ENCODE measurements around the gene EVPLL. TPM values are rescaled to one million over a fixed set of nuclear protein-coding genes. Genes with fewer than 3 reads are reported as not detected.
"Not testable (repeated sequence)": the region's sequence is repeated elsewhere in the genome, so short reads cannot be mapped to it uniquely, and the experiment has no call there.

The EVPLL gene
- total RNA-seq (2022), result 0.70 and 0.88 TPM in 2 replicates
- Bru-seq, nascent RNA, result percentile 21 among the genes with signal in this experiment
- BruChase-seq, experiment 1, labeled RNA remaining after a 6-hour chase, result percentile 24 among the genes with signal in this experiment
- percentile 31 among the genes with signal in this experiment for BruChase-seq, experiment 2, labeled RNA remaining after a 2-hour chase
- long read RNA-seq, partial matches to known transcripts, result 0 of 2 reads
- long read RNA-seq, other reads (novel, unspliced or antisense), result 1 of 2 reads

- peak; percentile 93 for DNase-seq (ENCODE audit: unreplicated experiment)
- CTCF ChIA-PET, result no interaction called here
- Mint-ChIP-seq H3K9me3 (ENCODE audit: unreplicated experiment) (no peaks in the 10 kb centered on the region), H3K27ac (ENCODE audit: low read depth, unreplicated experiment) (peak within 1 kb of the TSS; percentile 19), H3K4me1 (ENCODE audit: insufficient read depth, unreplicated experiment) (peaks cover 15% of the 10 kb centered on the region), H3K27me3 (ENCODE audit: insufficient read depth, unreplicated experiment) (no peaks in the 10 kb centered on the region), H3K36me3 (ENCODE audit: insufficient read depth, unreplicated experiment) (peaks cover 5% of the 10 kb centered on the region), H3K4me3 (ENCODE audit: unreplicated experiment) (peak within 1 kb of the TSS; percentile 68)
- intact Hi-C loops (cut with micrococcal nuclease), result no loop called here
- no TSS peak for BruUV-seq (replicated peaks)
- POLR2A ChIA-PET, result interaction anchor here (0.6 to 1.7 kb wide), 5 partner anchors 10 to 1000 kb away, joined by 3 to 16 read pairs (median 3); partner anchors contain the start of genes MAPK7, SHMT1, SMCR8 and TOP3A
- TF ChIP-seq CTCF (IDR thresholded peaks at IDR 0.05; ENCODE audit: unreplicated experiment), result no peak
Observed at GRCh38 chr17:18377437-18378204, at the start of gene EVPLL. Gene EVPLL (plus strand): TSS chr17:18377778. CDS start chr17:18380938, 3,160 bp downstream.

GRCh38 chr17:18328643-18329204 is 48.9 kb upstream of the EVPLL start:
- ChIA-PET CTCF (interaction anchor here (0.6 kb wide), 1 partner anchor 72 kb away, joined by 3 read pairs; no protein-coding TSS in a partner anchor), POLR2A (interaction anchor here (0.7 to 1.7 kb wide), 3 partner anchors 8 to 13 kb away, joined by 3 to 5 read pairs (median 4); no protein-coding TSS in a partner anchor)
- Mint-ChIP-seq H3K9me3 (ENCODE audit: unreplicated experiment) (no peaks in the 10 kb centered on the region), H3K36me3 (ENCODE audit: insufficient read depth, unreplicated experiment) (peaks cover 77% of the 10 kb centered on the region), H3K27me3 (ENCODE audit: insufficient read depth, unreplicated experiment) (no peaks in the 10 kb centered on the region), H3K4me1 (ENCODE audit: insufficient read depth, unreplicated experiment) (no peaks in the 10 kb centered on the region), H3K27ac (ENCODE audit: low read depth, unreplicated experiment) (no peak overlapping the region), H3K4me3 (ENCODE audit: unreplicated experiment) (no peak overlapping the region)
- DNase-seq (ENCODE audit: unreplicated experiment), result no peak
- intact Hi-C loops (cut with micrococcal nuclease), result no loop called here
- BruUV-seq (replicated peaks), result no TSS peak
- no peak for TF ChIP-seq CTCF (IDR thresholded peaks at IDR 0.05; ENCODE audit: unreplicated experiment)

- DNase-seq (ENCODE audit: unreplicated experiment), result no peak
- H3K27ac Mint-ChIP-seq (ENCODE audit: low read depth, unreplicated experiment), result no peak overlapping the region
- no peak overlapping the region for H3K4me3 Mint-ChIP-seq (ENCODE audit: unreplicated experiment)
- intact Hi-C loops (cut with micrococcal nuclease), result no loop called here
- BruUV-seq (replicated peaks), result no TSS peak
- no peaks in the 10 kb centered on the region for H3K27me3 Mint-ChIP-seq (ENCODE audit: insufficient read depth, unreplicated experiment)
- peaks cover 75% of the 10 kb centered on the region for H3K36me3 Mint-ChIP-seq (ENCODE audit: insufficient read depth, unreplicated experiment)
- ChIA-PET CTCF (no interaction called here), POLR2A (no interaction called here)
- TF ChIP-seq CTCF (IDR thresholded peaks at IDR 0.05; ENCODE audit: unreplicated experiment), result no peak
- H3K4me1 Mint-ChIP-seq (ENCODE audit: insufficient read depth, unreplicated experiment), result no peaks in the 10 kb centered on the region
- H3K9me3 Mint-ChIP-seq (ENCODE audit: unreplicated experiment), result no peaks in the 10 kb centered on the region
Observed at GRCh38 chr17:18331879-18332278, 45.7 kb upstream of the EVPLL start.

GRCh38 chr17:18332909-18333489 is 44.6 kb upstream of the EVPLL start:
- BruUV-seq (replicated peaks), result no TSS peak
- H3K27ac Mint-ChIP-seq (ENCODE audit: low read depth, unreplicated experiment), result no peak overlapping the region
- H3K9me3 Mint-ChIP-seq (ENCODE audit: unreplicated experiment), result no peaks in the 10 kb centered on the region
- CTCF ChIA-PET, result interaction anchor here (0.6 kb wide), 1 partner anchor 1318 kb away, joined by 3 read pairs; no protein-coding TSS in a partner anchor
- intact Hi-C loops (cut with micrococcal nuclease), result no loop called here
- DNase-seq (ENCODE audit: unreplicated experiment), result no peak
- no peaks in the 10 kb centered on the region for H3K27me3 Mint-ChIP-seq (ENCODE audit: insufficient read depth, unreplicated experiment)
- POLR2A ChIA-PET, result interaction anchor here (2.8 kb wide), 1 partner anchor 12 kb away, joined by 7 read pairs; no protein-coding TSS in a partner anchor
- no peak for TF ChIP-seq CTCF (IDR thresholded peaks at IDR 0.05; ENCODE audit: unreplicated experiment)
- H3K4me3 Mint-ChIP-seq (ENCODE audit: unreplicated experiment), result no peak overlapping the region
- no peaks in the 10 kb centered on the region for H3K4me1 Mint-ChIP-seq (ENCODE audit: insufficient read depth, unreplicated experiment)
- H3K36me3 Mint-ChIP-seq (ENCODE audit: insufficient read depth, unreplicated experiment), result peaks cover 72% of the 10 kb centered on the region

GRCh38 chr17:18338158-18338557 is 39.4 kb upstream of the EVPLL start:
- peaks cover 72% of the 10 kb centered on the region for H3K36me3 Mint-ChIP-seq (ENCODE audit: insufficient read depth, unreplicated experiment)
- H3K9me3 Mint-ChIP-seq (ENCODE audit: unreplicated experiment); intact Hi-C loops (cut with micrococcal nuclease); BruUV-seq (replicated peaks); POLR2A ChIA-PET; DNase-seq (ENCODE audit: unreplicated experiment); H3K27me3 Mint-ChIP-seq (ENCODE audit: insufficient read depth, unreplicated experiment); H3K27ac Mint-ChIP-seq (ENCODE audit: low read depth, unreplicated experiment); H3K4me1 Mint-ChIP-seq (ENCODE audit: insufficient read depth, unreplicated experiment); H3K4me3 Mint-ChIP-seq (ENCODE audit: unreplicated experiment): not testable (repeated sequence)
- CTCF ChIA-PET, result interaction anchor here (0.7 kb wide), 1 partner anchor 28 kb away, joined by 3 read pairs; no protein-coding TSS in a partner anchor
